A549 (cell line): ENCODE results near the gene MARCHF10. TPM values are rescaled to one million over a fixed set of nuclear protein-coding genes. Genes with fewer than 3 reads are reported as not detected.
A peak's percentile ranks its signal among the peaks of the same experiment; 100 is the strongest.

Experiments
- ATAC-seq, 2 experiments: fragments of 200-7000 bp in 1 of 2; fragments of >200 bp in 1 of 2; cut with Nextera tagmentation in 1 of 2; cut with Tn5 transposase in 1 of 2; 3 replicates each; pipeline versions ENCODE4 v1.8.0 to v1.9.1; 2018 to 2020; ENCODE audit warnings: mild to moderate bottlenecking in 1 of 2, moderate library complexity in 1 of 2
- CTCF ChIA-PET: fragments of 300-600 bp; sonication (Branson Sonifier 250); formaldehyde crosslinking; extraction: SDS; loops from one replicate; lab custom pipeline; 2021; ENCODE audit warnings: antibody characterized with exemption, inconsistent platforms; lab: Yijun Ruan, JAX
- POLR2A ChIA-PET: fragments of 350-600 bp; formaldehyde crosslinking; extraction: SDS; loops from one replicate; lab custom pipeline; 2021; ENCODE audit warnings: antibody characterized with exemption, inconsistent platforms; lab: Yijun Ruan, JAX
- DNase-seq, 2 experiments: peaks; one replicate each; pipeline versions ENCODE4 v3.0.0 to v3.0.0-alpha.2; 2011 to 2016; ENCODE audit warnings: low read depth in 1 of 2, low spot score in 1 of 2
- FAIRE-seq: peaks from 2 replicates; lab custom pipeline; 2011; peaks lifted over from hg19 to GRCh38; lab: Jason Lieb, UNC
- H3K27ac ChIP-seq, 2 experiments: fragments of >200 bp; sonication (Bioruptor Twin); formaldehyde crosslinking; 3 replicates each; pipeline ENCODE4 v1.5.1; 2016 to 2017
- H3K4me1 ChIP-seq: fragments of >200 bp; sonication (Bioruptor Twin); formaldehyde crosslinking; 3 replicates; pipeline ENCODE4 v1.6.1; 2016
- H3K4me2 ChIP-seq: fragments of >200 bp; sonication (Bioruptor Twin); formaldehyde crosslinking; 3 replicates; pipeline ENCODE4 v1.6.1; 2016
- H3K4me3 ChIP-seq: fragments of >200 bp; sonication (Bioruptor Twin); formaldehyde crosslinking; 3 replicates; pipeline ENCODE4 v1.5.1; 2016
- H3K9me3 ChIP-seq: fragments of >200 bp; sonication (Bioruptor Twin); formaldehyde crosslinking; 3 replicates; pipeline ENCODE4 v1.6.1; 2016
- CHD4 ChIP-seq: fragments of 200-600 bp; sonication (generic); IDR thresholded peaks from 2 replicates; pipeline ENCODE4 v1.6.1; 2016; ENCODE audit warnings: antibody characterized with exemption, mild to moderate bottlenecking, borderline replicate concordance
- EHMT2 ChIP-seq: fragments of 200-600 bp; sonication (generic); IDR thresholded peaks from 2 replicates; pipeline ENCODE4 v1.6.1; 2016; ENCODE audit warnings: antibody characterized with exemption, low read depth, mild to moderate bottlenecking, moderate library complexity
- EP300 ChIP-seq, 2 experiments: fragments of >200 bp; sonication (Bioruptor Twin); formaldehyde crosslinking; IDR thresholded peaks; 2 replicates in 1 of 2; 3 replicates in 1 of 2; pipeline ENCODE4 v1.6.1; 2016 to 2017
- ESRRA ChIP-seq: fragments of 150-350 bp; IDR thresholded peaks from 2 replicates; pipeline ENCODE4 v1.6.1; 2014; ENCODE audit warnings: mild to moderate bottlenecking, low read length, borderline replicate concordance
- FOSL2 ChIP-seq, 2 experiments: fragments of 450-650 bp in 1 of 2; fragments of >200 bp in 1 of 2; sonication (Bioruptor Twin) in 1 of 2; formaldehyde crosslinking; IDR thresholded peaks; 2 replicates each; pipeline versions ENCODE4 v1.5.0 to v1.6.1; 2016 to 2020; ENCODE audit warnings: mild to moderate bottlenecking in 1 of 2, moderate library complexity in 1 of 2
- FOXS1 ChIP-seq: fragments of 250-450 bp; sonication (Bioruptor Pico); IDR thresholded peaks from 2 replicates; pipeline ENCODE4 v1.5.0; 2020; ENCODE audit warnings: mild to moderate bottlenecking, moderate library complexity
- GATA3 ChIP-seq: IDR thresholded peaks from 2 replicates; pipeline ENCODE4 v1.6.1; 2012; ENCODE audit warnings: borderline replicate concordance
- HDAC2 ChIP-seq: fragments of 200-600 bp; sonication (generic); IDR thresholded peaks from 2 replicates; pipeline ENCODE4 v1.6.1; 2016
- HEYL ChIP-seq: fragments of 250-450 bp; sonication (Bioruptor Pico); IDR thresholded peaks from 2 replicates; pipeline ENCODE4 v1.8.0; 2021; ENCODE audit warnings: mild to moderate bottlenecking, moderate library complexity
- JUN ChIP-seq, 2 experiments: fragments of >200 bp; sonication (Bioruptor Twin); formaldehyde crosslinking; IDR thresholded peaks; 2 replicates in 1 of 2; 3 replicates in 1 of 2; pipeline ENCODE4 v1.6.1; 2016 to 2017
- JUNB ChIP-seq: fragments of >200 bp; sonication (Bioruptor Twin); formaldehyde crosslinking; IDR thresholded peaks from 2 replicates; pipeline ENCODE4 v1.6.1; 2016
- MAZ ChIP-seq: fragments of 150-350 bp; IDR thresholded peaks from 2 replicates; pipeline ENCODE4 v1.6.1; 2014; ENCODE audit warnings: antibody characterized with exemption, low read depth, low read length, borderline replicate concordance
- NFE2L2 ChIP-seq: fragments of 150-350 bp; conservative IDR thresholded peaks from 2 replicates; pipeline ENCODE4 v1.6.1; 2014; ENCODE audit warnings: low read length
- NPAS2 ChIP-seq: fragments of 250-450 bp; sonication (Bioruptor Pico); IDR thresholded peaks from 2 replicates; pipeline ENCODE4 v1.8.0; 2022; ENCODE audit warnings: mild to moderate bottlenecking, moderate library complexity, borderline replicate concordance
- NR3C1 ChIP-seq: fragments of >200 bp; sonication (Bioruptor Twin); formaldehyde crosslinking; IDR thresholded peaks from 3 replicates; pipeline ENCODE4 v1.6.1; 2017
- PHF8 ChIP-seq: fragments of 200-600 bp; sonication (generic); IDR thresholded peaks from 2 replicates; pipeline ENCODE4 v1.6.1; 2016; ENCODE audit warnings: low read depth, mild to moderate bottlenecking, antibody characterized with exemption, moderate library complexity, borderline replicate concordance
- POLR2A ChIP-seq: IDR thresholded peaks from 2 replicates; pipeline ENCODE4 v1.6.1; 2012; ENCODE audit warnings: mild to moderate bottlenecking, low read length
- RARB ChIP-seq: fragments of 250-450 bp; sonication (Bioruptor Pico); IDR thresholded peaks from 2 replicates; pipeline ENCODE4 v1.8.0; 2021; ENCODE audit warnings: mild to moderate bottlenecking, moderate library complexity
- SMC3 ChIP-seq: fragments of >200 bp; sonication (Bioruptor Twin); formaldehyde crosslinking; IDR thresholded peaks from 3 replicates; pipeline ENCODE4 v1.6.1; 2018; ENCODE audit warnings: inconsistent platforms
- SREBF2 ChIP-seq: fragments of 450-650 bp; IDR thresholded peaks from 2 replicates; pipeline ENCODE4 v1.6.1; 2014; ENCODE audit warnings: mild to moderate bottlenecking, moderate library complexity
- TP53 ChIP-seq: fragments of 250-450 bp; sonication (Bioruptor Pico); IDR thresholded peaks from 2 replicates; pipeline ENCODE4 v1.5.0; 2021; ENCODE audit warnings: mild to moderate bottlenecking, moderate library complexity
- ZFP36 ChIP-seq: fragments of 450-650 bp; IDR thresholded peaks from 2 replicates; pipeline ENCODE4 v1.6.1; 2014; ENCODE audit warnings: borderline replicate concordance; ENCODE audit not compliant: partially characterized antibody
- ZNF302 ChIP-seq: fragments of 250-450 bp; sonication (Bioruptor Pico); IDR thresholded peaks from 2 replicates; pipeline ENCODE4 v1.9.0; 2021; ENCODE audit warnings: inconsistent platforms, mild to moderate bottlenecking, moderate library complexity
- WGBS: methylation state at CpG from one replicate; pipeline ENCODE4 v1.1.6; 2017; ENCODE audit errors: missing lambda C conversion rate; 5-methylcytosine and 5-hydroxymethylcytosine counted together
- polyA plus RNA-seq, 4 experiments: library from polyadenylated mRNA; depleted of rRNA in 3 of 4; stranded (reverse); fragments of >200 nt; fragmentation: RNase III in 1 of 4; extraction: RNeasy Plus Mini Kit Qiagen cat#74134 plus additional on column Dnase treatment in 1 of 4; gene quantifications; 2 replicates in 3 of 4; 3 replicates in 1 of 4; pipeline ENCODE4 v1.2.3, GENCODE V29; 2011 to 2017
- TF ChIP-seq, protein P1 (sequence below): fragments of 250-450 bp; sonication (Bioruptor Pico); IDR thresholded peaks from 2 replicates; pipeline ENCODE4 v1.5.0; 2020; ENCODE audit warnings: low read depth, mild to moderate bottlenecking, moderate library complexity
- TF ChIP-seq, protein P2 (sequence below): IDR thresholded peaks from 2 replicates; pipeline ENCODE4 v1.6.1; 2012
- TF ChIP-seq, protein P3 (sequence below): fragments of 150-350 bp; IDR thresholded peaks from 2 replicates; pipeline ENCODE4 v1.6.1; 2014; ENCODE audit warnings: low read depth, mild to moderate bottlenecking, low read length
- TF ChIP-seq, protein P4 (sequence below): fragments of 450-650 bp; IDR thresholded peaks from 2 replicates; pipeline ENCODE4 v1.6.1; 2014; ENCODE audit warnings: antibody characterized with exemption

The MARCHF10 gene
- polyA plus RNA-seq, 2 of the 4 experiments (the other 2 are of a cell fraction), result 0.43 to 0.57 TPM

DNA sequence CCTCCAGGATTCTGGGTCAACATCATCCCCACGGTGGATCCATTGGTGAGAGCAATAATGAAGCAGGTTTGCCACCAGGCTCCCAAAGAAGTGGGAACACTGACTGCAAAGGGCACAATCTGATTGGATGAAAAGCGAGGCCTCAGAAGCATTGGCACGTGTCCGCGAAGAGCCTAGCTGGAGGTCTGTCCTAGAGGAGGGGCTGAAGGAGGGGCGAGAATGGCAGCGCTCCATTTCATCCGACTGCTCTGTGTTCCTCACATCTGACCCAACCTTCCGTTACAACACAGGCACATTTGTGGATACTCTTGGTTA is 100.7 kb downstream of the MARCHF10 start:
- Histone ChIP-seq H3K4me2 (no peak overlapping the region), H3K9me3 (peaks cover 19% of the 10 kb centered on the region), H3K4me1 (peaks cover 21% of the 10 kb centered on the region), H3K4me3 (no peak overlapping the region), H3K27ac (no peak overlapping the region)
- ChIA-PET CTCF (interaction anchor here (1.1 to 6.3 kb wide), 5 partner anchors 14 to 261 kb away, joined by 3 to 39 read pairs (median 5); no protein-coding TSS in a partner anchor), POLR2A (no interaction called here)
- WGBS, result 88% methylated on average over 9 of the region's 9 CpGs
- no peak for ATAC-seq
- TF ChIP-seq ESRRA, result no peak
- no peak for FAIRE-seq
- DNase-seq, result no peak

DNA sequence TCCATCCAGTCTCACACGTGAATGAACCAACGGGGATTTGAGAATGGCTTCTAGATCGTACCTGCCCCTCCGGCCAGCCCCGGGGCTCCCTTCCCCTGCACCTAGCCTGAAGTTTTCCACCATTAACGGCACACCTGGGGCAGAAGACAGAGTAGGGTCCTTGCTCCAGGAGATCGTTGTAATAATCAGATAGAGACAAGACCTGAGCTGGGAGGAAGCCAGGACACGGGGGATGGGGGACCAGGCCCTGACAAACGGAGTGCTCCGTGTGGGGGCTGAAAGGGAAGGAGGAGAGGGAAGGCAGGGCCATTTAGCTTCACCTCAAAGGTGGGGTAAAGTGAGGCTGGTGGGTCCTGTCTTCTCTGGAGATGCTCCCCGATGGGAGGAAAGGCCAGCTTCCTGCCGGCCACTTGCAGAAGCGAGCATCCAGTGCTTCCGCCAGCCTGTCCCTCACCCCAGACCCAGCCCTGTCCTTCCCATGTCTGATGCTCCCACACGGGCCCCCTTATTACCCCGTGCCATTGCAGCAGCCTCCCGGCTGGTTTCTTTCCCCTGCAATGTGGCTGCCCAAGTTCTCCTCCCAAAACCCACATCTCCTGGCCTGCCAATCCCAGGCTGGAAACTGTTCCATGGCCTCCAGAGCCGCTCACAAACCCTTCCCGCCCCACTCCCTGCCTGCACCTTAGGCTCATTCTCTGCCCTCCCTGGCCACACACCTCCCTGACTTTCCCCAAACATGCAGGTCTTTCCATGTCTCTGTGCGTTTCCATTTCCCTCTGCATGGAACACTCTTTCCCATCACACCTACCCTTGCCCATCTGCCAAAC is 101.3 kb downstream of the MARCHF10 start:
- Histone ChIP-seq H3K4me3 (no peak overlapping the region), H3K27ac (no peak overlapping the region; a peak in 1 of 6 replicates)
- CTCF ChIA-PET, result interaction anchor here (0.6 to 6.3 kb wide), 5 partner anchors 13 to 262 kb away, joined by 3 to 39 read pairs (median 3); no protein-coding TSS in a partner anchor

DNA sequence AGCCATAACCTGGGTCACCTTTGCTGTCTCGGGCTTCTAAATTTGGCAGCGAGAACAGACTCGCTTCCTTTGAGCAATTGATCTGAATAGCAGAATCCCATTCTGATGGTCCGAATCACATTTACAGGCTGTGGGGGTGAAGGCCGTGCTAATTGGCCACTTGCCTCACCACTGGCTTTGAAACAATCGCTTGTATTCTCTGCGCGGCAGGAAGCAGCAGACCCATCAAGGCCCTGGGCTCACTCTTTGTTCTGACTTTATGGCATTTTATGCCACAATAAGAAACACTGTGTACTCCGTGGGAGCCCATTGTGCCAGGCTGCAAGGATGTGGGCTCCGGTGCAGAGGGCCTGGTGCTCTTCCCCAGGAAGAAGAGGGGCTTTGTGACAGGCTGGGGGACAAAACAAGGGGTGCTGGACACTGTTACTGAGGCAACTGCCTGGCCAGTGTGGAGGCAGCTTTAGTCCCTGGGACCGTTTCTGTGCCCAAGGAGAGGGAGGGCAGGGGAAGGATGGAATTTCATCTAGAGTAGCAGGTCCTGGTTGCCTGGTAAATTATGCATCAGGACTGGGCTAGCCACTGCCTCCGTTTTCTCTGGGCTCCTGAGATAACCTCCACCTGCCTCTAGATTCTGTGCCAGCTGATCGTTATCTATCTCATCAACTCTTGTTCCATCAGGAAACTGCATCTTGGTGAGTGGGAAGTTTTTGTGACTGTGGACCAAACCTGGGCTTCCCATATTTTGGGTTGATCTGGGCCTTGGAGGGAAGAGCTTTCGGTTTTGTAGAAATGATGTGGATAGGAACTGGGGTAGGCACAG is 102.1 kb downstream of the MARCHF10 start:
- DNase-seq (no peak), FAIRE-seq (no peak), ATAC-seq (no peak)
- H3K4me2 ChIP-seq, result no peak overlapping the region; the same call in 2 of the 3 replicates
- 91% methylated on average over 14 of the region's 14 CpGs for WGBS
- peaks cover 19% of the 10 kb centered on the region for H3K9me3 ChIP-seq
- ChIA-PET POLR2A (no interaction called here), CTCF (interaction anchor here (0.8 to 6.3 kb wide), 6 partner anchors 9 to 568 kb away, joined by 3 to 39 read pairs (median 5); no protein-coding TSS in a partner anchor)
- H3K4me1 ChIP-seq, result peaks cover 21% of the 10 kb centered on the region
- H3K4me3 ChIP-seq, result no peak overlapping the region
- no peak for TF ChIP-seq JUN (IDR thresholded peaks at IDR 0.05)
- no peak for TF ChIP-seq NR3C1
- no peak for TF ChIP-seq SREBF2
- no peak for TF ChIP-seq HDAC2
- TF ChIP-seq MAZ, result no peak
- TF ChIP-seq EP300 (IDR thresholded peaks at IDR 0.05), result no peak
- TF ChIP-seq NPAS2 (CRISPR knock-in tag), result no peak
- TF ChIP-seq ZNF302 (CRISPR knock-in tag), result no peak
- TF ChIP-seq HEYL (CRISPR knock-in tag), result no peak
- TF ChIP-seq RARB, result no peak
- no peak for TF ChIP-seq TP53 (CRISPR knock-in tag)
- no peak for TF ChIP-seq FOXS1 (CRISPR knock-in tag)
- no peak for TF ChIP-seq ZFP36
- no peak for TF ChIP-seq GATA3
- no peak for TF ChIP-seq CHD4
- no peak for TF ChIP-seq SMC3
- no peak for TF ChIP-seq FOSL2 (IDR thresholded peaks at IDR 0.05)
- TF ChIP-seq FOSL2 (CRISPR knock-in tag; IDR thresholded peaks at IDR 0.05), result no peak
- no peak for TF ChIP-seq JUNB
- H3K27ac ChIP-seq, result peak overlapping the region; percentile 96 to 97; a peak in 4 of 6 replicates

More for the DNA sequence above, 101.3 kb downstream of the MARCHF10 start:
- no peak for DNase-seq
- FAIRE-seq, result no peak
- no peak for ATAC-seq
- WGBS, result 83% methylated on average over 20 of the region's 20 CpGs
- Histone ChIP-seq H3K4me1 (peaks cover 21% of the 10 kb centered on the region), H3K9me3 (peaks cover 19% of the 10 kb centered on the region), H3K4me2 (no peak overlapping the region)
- POLR2A ChIA-PET, result no interaction called here
- TF ChIP-seq, protein P1, sequence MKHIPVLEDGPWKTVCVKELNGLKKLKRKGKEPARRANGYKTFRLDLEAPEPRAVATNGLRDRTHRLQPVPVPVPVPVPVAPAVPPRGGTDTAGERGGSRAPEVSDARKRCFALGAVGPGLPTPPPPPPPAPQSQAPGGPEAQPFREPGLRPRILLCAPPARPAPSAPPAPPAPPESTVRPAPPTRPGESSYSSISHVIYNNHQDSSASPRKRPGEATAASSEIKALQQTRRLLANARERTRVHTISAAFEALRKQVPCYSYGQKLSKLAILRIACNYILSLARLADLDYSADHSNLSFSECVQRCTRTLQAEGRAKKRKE (CRISPR knock-in tag), result no peak
- TF ChIP-seq TP53 (CRISPR knock-in tag) (no peak), ESRRA (no peak), EHMT2 (no peak), POLR2A (no peak), HEYL (CRISPR knock-in tag) (no peak), PHF8 (no peak), NR3C1 (no peak), NFE2L2 (no peak)
- TF ChIP-seq, protein P2, sequence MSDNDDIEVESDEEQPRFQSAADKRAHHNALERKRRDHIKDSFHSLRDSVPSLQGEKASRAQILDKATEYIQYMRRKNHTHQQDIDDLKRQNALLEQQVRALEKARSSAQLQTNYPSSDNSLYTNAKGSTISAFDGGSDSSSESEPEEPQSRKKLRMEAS, result no peak
- TF ChIP-seq, protein P3, sequence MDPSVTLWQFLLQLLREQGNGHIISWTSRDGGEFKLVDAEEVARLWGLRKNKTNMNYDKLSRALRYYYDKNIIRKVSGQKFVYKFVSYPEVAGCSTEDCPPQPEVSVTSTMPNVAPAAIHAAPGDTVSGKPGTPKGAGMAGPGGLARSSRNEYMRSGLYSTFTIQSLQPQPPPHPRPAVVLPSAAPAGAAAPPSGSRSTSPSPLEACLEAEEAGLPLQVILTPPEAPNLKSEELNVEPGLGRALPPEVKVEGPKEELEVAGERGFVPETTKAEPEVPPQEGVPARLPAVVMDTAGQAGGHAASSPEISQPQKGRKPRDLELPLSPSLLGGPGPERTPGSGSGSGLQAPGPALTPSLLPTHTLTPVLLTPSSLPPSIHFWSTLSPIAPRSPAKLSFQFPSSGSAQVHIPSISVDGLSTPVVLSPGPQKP, result no peak
- TF ChIP-seq, protein P4, sequence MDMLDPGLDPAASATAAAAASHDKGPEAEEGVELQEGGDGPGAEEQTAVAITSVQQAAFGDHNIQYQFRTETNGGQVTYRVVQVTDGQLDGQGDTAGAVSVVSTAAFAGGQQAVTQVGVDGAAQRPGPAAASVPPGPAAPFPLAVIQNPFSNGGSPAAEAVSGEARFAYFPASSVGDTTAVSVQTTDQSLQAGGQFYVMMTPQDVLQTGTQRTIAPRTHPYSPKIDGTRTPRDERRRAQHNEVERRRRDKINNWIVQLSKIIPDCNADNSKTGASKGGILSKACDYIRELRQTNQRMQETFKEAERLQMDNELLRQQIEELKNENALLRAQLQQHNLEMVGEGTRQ, result no peak
